NCI-H1105 (cell line): ENCODE measurements around the gene MYOM3.

Source experiments
- DNase-seq: peaks from one replicate; lab custom pipeline; 2025; lab: John Stamatoyannopoulos, UW

The MYOM3 gene

DNA sequence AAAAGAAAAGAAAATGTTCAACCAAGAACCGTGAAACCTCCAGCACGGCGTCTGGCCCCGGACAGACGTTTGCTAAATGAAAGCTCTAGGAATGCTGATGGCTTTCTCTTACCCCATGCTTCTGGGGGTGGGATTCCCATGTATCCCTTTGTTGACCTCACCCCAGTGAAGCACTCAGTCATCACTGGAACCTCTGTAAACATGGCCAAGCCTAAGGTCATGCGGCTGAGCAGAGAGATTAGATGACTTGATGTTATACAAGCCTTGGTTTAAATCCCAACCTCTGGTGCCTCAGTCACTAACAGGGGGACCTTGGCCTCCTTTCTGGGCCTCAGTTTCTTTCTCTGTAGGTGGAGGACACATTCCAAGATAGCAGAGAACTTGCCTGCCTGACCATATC is 2.8 kb upstream of the MYOM3 start:
- no peak for DNase-seq

DNA sequence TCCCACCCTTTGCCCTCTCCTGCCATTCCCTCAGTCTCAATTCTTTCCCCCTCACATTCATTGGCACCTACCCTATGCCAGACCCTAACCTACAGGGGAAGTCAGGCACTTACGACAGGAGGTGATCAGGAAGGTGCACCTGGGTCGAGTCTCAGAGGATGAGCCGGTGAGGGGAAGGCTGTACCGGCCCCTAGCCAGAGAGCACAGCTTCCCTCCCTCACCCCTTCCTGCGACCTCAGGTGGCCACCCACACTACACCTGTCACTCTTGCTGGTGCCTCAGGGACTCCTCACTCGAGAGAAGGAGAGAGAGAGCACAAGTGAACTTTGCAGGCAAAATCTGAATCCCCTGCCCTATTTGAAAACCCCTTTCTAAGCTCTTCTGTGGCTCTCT is 1.7 kb upstream of the MYOM3 start:
- no peak for DNase-seq

DNA sequence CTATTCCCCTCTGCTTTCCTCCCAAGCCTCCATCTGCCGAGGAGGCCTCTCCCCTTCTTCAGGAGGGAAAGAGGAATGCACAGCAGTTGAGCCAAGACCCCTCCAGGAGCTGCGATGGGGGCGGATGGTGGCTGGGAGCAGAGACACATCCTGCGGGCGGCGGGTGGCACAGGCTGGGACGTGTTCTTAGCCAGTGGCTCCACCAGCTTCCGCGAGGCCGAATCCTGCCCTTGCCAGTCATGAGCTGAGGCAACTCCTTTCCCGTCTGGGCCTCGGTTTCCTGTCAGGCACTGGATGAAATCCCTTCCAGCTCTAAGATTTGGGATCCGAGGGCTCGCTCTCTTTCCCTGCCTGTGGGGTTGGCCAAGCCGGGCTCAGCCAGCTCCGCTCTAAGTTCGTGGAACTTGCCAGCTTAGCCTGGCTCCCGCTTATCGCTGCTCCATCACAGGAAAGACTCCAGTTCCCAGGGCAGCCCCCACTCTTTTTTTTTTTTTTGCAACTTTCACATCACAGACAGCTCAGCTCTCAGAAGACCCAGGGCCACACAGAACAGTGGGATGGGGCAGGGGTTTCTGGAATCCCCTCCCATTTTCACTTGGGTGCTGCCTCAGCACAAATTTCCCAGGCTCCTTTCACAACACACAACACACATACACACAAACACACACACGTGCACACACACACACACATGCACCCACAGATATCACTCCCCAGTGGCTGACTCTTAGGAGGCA is 506 bp downstream of the MYOM3 start:
- no peak for DNase-seq

DNA sequence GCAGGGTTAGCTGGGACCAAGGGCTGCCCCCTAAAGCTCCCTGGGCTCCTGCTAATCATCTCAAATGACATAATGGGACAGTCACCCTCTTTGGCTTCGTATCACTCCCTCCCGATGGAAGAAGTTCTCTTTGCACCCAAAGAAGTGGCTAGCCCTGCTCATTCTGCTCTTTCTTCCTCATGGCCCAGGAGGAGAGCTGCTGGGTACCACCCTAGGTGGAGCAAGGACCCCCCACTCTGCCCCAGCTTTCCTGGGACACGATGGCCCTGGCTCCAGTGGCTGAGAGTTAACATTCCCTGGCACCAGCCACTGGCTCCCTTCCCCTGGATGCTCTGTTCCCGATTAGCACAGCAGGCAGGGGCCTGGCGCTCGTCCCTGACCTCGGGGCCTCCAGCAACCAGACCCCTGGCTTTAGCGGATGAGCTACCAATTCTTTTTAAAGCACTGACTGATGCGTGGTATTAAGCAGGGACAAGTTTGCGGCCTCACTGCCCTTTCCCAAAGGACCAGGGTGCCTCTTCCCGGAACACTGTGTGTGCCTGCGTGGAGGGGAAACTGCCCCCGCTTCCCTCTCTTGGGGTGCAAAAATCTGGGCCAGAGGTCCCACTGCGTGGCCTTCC is 1.2 kb downstream of the MYOM3 start:
- no peak for DNase-seq

DNA sequence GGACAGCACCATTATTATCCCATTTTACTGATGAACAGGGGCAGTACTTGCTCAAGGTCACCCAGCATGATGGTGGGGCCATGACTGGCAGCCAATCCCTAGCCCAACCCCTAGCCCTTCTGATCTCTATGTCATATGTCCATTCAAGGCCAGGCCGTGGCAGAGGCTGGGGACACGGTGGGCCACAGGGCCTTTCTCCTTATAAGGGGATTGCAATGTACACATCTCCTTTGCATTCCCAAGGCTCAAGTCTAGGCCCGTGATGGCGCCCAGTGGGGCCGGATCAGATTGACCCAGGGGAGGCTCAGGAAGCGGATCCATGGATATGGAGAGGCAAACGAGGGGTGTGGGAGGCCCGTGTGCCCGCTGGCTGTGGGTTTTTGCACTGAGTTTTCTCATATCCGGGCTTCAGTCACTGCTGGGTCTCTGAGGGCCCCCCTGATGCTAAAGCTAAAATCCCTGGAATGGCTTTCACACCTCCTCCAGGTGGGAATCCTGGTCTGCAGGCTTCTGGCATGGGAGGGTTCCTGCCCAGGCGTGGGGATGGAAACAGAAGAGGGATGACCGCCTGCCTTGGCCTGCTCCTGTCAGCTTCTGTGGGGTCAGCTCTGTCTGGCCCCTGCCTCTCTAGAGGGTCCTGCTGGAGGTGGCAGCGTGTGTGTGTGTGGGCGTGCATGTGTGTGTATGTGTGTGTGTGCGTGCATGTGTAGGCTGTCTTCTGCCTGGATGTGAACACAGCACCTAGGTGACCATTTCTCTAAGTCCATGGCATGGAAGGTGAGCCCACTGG is 2.1 kb downstream of the MYOM3 start:
- no peak for DNase-seq

DNA sequence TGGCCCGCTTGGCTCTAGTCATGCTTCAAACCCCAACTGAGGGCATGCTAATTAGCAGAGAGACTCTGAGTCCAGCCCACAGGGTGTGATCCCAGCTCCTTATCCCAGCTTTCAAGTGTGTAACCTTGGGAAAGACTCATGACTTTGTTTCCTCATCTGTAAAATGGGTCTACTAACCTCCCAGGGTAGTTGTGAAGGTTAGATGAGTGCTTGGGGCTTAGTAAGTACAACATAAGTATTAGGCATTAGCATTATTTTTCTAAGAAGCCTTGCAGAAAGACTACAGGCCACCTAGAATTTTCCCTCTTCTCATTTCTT is 2.8 kb downstream of the MYOM3 start:
- no peak for DNase-seq

DNA sequence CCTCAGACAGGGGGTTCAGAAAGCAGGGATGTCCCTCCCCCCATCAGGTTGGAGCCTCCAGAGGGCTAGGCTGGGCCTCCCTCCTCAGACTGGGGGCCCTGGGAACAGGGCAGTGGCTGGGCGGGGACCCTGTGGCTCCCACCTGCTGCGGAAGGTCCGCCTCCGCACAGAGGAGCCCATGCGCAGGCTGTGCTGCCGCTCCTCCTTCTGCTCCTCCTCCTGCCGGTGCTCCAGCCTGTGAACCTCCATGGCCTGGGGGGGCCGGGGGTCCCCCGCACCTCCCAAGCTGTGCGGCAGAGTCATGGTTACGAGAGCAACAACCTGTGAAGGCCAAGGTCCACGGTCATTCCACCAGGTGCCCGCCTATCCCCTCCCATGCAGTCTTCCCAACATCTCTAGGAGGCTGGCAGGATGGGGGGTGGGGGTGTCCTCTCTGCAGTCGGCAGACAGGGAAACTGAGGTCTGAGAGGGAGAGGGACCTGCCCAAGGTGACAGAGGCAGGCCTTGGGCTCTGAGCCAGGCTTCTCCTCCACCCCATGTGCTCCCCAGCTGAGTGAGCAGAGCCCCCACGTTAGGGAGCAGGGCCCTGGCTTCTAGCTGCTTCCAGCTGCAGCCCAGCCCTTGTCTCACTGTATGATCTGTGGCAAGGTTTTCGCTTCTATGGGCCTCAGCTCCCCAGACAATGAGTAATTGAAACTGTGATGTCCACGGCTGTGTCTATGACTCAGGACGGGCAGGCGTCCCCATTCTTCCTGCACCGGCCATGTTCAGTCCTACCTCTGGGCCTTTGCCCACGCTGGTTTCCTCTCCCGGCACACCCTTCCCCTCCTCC is 3.4 kb downstream of the MYOM3 start:
- DNase-seq: no peak

DNA sequence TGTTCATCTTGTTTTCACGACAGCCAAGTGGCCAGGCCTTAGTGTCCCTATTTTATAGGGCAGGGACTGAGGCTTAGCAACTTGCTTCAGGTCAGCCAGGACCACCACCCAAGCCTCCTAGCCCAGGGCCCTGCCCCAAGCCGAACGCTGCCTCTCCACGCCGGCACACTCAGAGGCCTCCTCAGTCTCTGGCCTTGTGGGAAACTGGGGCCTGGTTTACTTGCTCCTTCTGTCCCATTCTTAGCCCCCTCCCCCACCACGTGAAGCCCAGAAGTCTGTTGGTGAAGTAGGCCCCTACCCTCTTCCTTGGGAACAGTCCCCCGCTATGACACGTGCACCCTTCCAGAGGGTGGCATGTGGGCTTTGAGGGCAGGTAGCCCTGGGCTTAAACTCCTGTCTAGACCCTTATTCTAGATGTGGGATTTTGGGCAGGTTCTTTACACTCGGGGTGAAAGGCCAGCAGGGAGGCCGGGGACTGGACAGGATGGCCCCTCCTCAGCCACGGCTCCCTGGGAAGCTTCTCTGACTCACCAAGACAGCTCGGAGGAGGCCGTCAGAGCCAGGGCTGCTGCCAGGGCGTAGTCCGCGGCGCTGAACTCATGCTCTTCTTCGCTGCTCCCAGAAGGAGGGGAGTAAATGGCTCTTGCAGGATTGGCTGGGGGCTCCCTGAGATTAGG is 4.3 kb downstream of the MYOM3 start:
- no peak for DNase-seq

DNA sequence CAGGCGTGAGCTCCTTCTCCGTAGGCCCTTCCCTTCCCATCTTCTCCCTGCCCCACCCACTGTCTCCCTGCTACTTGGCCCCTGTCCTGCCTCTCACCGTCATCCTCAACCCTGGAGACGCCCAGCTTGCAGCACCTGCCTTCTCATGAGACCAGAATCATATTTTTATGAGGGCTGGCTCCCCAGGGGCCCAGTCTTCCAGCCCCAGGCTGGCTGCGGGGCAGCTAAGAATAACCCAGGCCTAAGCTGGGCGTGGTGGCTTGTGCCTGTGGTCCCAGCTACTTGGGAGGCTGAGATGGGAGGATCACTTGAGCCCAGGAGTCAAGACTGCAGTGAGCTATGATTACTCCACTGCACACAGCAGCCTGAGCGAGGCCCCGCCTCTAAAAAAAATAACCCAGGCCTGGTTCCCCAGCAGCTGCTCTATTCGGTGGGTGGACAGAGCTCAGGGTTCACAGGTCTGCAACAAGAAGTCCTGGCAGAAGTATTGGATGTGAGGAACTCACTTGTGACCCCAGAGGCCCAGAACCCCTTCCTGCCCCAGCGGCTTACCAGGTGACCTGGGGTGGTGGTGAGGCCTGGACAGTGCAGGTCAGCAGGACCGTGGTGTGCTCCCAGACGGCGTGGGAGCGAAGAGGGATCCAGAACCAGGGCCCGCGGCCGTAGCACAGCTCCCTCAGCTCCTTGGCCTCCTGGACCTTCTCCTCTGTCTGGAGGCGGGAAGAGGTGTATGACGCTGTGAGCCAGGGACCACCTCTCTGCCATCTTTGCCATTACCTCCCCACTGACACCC is 6.4 kb downstream of the MYOM3 start:
- no peak for DNase-seq

DNA sequence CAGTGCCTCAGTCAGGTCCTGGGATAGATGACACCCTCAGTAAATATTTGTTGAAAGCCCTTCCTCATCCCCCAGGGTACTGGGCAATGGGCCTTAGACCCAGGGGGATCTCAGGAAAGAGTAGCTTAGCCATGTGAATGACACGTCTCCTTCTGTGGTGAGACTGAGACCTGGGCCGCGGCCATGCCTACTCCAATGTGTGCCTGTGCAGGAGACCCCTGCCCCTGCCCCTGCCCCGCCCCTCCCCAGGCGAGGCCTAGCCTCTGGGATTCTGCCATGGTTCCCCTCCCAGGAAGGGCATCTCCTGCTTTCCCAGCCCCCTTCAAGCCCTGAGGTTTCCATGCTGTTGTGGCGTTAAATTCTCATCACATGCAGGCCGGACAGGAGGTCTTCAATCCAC is 7.1 kb downstream of the MYOM3 start:
- DNase-seq: no peak

DNA sequence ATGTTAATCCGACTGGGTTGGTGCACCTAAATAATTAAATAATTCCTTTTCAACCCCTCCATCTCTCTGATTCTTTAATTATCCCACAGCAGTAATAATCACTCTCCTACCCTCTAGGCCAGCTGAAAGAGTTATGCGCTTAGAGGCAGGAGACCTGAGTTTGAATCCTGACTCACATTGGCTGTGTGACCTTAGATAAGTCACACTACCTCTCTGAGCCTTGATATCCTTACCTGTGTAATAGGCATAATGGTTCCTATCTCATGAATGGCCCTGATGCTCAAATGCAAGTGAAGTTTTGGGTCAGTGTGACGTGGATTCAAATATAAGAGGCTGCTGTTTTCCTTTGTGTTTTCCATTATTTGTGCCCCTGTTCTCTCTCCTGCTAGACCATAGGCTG is 8.1 kb downstream of the MYOM3 start:
- DNase-seq: no peak

DNA sequence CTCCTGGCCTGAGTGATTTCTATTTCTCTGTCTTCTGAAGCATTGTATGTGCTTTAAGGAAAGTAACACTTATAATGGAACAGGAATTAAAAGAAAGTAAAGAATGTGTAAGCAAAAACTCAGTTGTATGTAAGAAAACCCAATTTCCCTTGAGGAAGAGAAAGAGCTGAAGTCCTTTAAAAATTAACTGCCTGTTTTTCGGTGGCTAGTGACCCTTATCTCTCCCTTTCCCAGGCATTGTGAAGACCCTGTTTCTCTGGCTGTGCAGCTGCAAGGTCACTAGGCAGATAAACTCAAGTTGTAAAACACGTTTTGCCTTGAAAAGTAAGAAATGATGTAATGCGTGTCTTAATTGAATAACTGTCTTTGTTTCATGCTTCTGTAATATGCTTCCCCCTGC is 8.5 kb downstream of the MYOM3 start:
- no peak for DNase-seq

DNA sequence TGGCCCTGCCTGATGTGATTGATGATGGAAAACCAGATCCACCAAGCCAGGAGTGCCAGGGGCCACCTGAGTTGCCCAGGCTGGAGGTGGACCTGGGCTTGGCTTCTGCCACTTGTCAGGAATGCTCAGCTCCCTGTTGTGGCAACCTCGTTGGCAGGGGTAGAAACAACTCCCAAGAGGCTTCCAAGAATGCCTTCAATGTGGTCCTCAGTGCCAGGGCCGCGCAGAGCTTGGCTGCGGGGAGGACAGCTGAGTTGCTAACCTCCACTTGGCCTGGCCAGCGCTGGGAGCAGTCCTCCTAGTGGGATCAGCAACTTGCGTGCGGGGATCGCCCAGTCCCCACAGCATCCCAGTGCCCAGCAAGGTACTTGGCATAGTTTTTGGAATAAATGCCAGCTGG is 9.0 kb downstream of the MYOM3 start:
- DNase-seq: no peak

DNA sequence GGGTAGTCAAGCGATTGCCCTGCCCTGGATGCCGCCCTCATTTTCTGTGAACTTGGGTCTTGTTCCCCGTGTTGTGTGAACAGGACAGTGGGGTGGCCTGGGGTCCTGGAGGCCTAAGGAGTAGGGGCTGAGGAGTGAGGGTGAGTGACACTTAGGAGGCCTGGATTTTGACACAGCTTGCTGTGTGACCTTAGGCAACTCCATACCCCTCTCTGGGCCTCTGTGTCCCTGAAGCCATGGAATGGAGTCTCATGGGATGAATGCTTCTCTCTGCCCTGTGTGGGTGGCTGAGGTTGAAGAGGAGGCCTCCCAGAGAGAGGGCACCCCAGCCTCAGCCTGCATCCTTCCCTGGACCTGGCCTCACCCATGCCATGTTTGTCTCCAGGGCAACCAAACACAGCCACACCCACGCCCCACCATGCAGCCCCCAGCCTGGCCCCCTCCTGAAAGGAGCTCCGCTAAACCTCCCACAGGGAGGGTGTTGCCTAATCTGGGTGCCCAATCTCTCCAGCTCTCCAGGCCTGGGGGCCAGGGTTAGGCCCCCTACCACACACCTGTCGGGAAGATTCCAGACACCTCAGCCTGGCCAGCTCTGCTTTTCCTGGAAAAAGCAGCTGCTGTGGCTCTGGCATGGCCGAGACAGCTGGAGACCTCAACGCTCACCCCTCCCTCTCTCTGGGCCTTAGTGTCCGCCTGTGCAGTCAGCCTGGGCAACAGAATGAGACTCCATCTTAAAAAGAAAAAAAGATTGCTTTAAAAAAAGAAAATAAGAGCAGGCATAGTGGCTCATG is 9.9 kb downstream of the MYOM3 start:
- DNase-seq: no peak

DNA sequence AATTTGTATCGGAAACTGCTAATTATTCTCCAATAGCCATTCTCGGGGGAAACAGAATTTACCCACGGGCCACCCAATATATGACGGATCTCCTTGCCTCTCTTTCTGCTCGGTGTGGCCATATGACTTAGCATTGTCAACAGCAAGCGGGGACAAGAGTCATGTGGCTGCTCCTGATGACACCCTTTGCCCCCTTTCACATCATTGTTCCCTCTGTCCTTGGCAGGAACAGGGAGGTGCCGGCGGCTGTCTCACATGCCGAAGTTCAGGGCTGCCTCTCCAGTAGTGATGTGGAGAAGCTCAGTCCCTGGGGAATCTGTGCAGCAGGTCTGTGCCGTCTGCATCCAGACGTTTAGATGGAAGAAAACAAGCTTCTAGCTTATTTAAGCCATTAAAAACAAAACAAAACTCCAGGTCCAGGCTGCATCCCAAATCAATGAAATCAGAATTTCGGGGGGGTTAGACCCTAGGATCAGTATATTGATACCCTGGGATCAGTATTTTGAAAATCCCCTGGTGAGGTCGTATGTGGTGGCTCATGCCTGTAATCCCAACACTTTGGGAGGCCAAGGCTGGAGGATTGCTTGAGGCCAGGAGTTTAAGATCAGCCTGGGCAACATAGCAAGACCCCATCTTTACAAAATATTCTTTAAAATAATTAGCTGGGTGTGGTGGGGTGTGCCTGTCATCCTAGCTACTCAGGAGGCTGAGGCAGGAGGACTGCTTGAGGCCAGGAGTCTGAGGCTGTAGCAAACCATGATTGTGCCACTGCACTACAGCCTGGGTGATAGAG is 10.8 kb downstream of the MYOM3 start:
- DNase-seq: no peak

DNA sequence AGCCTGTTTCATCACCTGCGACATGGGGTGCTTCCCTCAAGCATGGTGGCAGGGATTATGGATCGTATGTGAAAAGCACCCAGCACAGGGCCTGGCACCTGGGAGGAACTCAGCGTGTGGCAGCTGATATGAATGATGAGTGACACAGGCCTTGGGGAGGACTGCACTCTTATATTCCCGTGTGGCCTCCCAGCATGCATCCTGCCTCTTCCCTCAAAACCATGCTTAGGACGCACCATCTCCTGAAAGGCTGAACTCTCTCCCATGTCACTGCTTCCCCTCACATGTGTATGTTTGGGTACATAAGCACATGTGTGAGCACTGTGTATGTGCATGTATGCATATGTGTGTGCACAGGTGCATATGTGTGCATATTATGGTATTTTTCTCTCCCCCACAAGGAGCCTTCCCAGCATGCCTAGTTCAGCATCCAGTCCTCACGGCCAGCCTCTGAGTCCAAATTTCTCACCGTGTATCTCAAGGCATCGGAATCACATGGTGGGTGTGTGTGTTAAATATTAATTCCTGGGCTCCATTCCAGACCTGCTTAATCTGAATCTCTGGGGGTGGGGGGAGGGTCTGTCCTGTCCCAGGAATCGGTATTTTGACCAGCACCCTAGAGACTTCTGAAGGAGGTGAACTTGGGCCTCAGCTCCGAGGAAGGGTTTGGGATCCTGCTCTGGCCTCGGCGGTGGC is 12.8 kb downstream of the MYOM3 start:
- no peak for DNase-seq

DNA sequence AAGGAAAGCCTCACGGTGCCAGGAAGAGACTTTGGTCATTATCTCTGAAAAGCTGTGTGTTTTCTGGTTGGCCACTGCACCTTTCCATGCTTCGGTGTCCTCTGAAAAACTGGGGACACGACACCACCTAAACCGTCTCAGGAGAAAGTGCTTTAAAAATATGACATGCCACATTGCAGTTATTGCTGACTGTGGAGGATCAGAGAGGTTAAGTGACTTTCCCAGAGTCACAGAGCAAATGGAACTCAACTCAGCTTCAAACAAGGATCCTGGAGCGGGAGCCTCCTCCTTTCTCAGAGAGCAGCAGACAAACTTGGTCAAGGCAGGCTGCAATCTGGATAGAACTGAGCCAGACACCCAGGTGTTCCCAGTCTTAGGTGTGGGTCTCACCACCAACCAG is 13.8 kb downstream of the MYOM3 start:
- no peak for DNase-seq

DNA sequence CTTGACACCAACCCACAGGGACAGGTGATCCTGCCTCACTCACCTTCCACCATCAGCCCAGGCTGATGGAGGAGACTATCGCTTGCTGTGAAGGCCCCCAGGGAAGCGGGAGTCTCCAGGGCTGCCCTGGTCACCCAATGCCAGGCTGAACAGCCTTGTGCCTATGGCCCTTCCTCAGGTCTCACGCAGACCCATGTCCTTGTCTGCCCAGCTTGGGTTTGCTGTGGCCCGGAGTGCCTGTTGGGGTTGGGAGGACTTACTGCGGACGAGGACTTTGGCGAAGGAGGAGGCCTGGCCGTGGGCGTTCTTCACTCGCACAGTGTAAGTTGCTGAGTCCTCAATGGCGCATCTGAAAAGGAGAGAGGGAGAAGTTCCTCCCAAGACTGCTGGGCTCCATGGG is 14.3 kb downstream of the MYOM3 start:
- DNase-seq: no peak

DNA sequence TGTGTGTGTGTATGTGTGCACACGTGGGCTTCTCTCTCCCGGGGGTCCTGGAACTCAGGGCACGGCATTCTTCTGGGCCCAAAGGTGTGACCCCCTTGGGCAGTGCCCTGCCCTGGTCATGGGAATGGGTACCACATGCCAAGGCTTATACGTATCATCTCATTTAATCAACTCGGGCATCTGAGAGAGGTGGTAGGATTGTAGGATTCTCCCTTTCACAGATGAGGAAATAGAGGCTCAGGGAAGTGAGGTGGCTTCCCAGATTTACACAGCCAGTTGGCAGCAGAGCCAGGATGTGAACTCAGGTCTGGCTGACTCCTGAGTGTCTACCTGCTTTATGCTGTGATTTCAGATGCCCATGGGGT is 15.2 kb downstream of the MYOM3 start:
- no peak for DNase-seq
